Uterus (tissue), 2 donors: Measurements from ENCODE around the gene MTREX.

ENCODE experiments used
- CTCF ChIP-seq, 4 experiments: fragments of 200-600 bp in 2 of 4; fragments of 450-650 bp in 2 of 4; sonication (generic) in 2 of 4; IDR thresholded peaks; one replicate each; pipeline ENCODE4 v1.5.1; 2016 to 2019; ENCODE audit warnings: antibody characterized with exemption in 4 of 4, mild to moderate bottlenecking in 2 of 4, moderate library complexity in 1 of 4
- POLR2A ChIP-seq, 2 donors: fragments of 450-650 bp; IDR thresholded peaks; one replicate each; pipeline ENCODE4 v1.6.1; 2016; ENCODE audit warnings: antibody characterized with exemption in 2 of 2, mild to moderate bottlenecking in 1 of 2, moderate library complexity in 1 of 2

- no peak for TF ChIP-seq CTCF (IDR thresholded peaks at IDR 0.05)
- TF ChIP-seq POLR2A (IDR thresholded peaks at IDR 0.05): no peak
These were observed 16.8 kb upstream of the MTREX start for GRCh38 chr5:55290991-55291390.
